Measurements from ENCODE around the gene WRAP73.
"Not testable (repeated sequence)": the region's sequence is repeated elsewhere in the genome, so short reads cannot be mapped to it uniquely, and the experiment has no call there.

Gene WRAP73

DNA sequence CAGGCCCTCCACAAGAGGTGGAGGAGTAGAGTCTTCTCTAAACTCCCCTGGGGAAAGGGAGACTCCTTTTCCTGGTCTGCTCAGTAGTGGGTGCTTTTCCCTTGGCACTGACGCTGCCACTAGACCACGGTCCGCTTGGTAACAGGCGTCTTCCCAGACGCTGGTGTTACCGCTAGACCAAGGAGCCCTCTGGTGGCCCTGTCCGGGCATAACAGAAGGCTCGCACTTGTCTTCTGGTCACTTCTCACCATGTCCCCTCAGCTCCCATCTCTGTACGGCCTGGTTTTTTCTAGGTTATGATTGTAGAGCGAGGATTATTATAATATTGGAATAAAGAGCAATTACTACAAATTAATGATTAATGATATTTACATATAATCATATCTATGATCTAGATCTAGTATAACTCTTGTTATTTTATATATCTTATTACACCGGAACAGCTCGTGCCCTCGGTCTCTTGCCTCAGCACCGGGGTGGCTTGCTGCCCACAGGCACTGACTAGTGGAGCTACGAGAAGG is 28.7 kb downstream of the WRAP73 start:
- DNase-seq (ENCODE audit: low read depth, low spot score); H3K4me3 ChIP-seq (ENCODE audit: low read length): not testable (repeated sequence)

DNA sequence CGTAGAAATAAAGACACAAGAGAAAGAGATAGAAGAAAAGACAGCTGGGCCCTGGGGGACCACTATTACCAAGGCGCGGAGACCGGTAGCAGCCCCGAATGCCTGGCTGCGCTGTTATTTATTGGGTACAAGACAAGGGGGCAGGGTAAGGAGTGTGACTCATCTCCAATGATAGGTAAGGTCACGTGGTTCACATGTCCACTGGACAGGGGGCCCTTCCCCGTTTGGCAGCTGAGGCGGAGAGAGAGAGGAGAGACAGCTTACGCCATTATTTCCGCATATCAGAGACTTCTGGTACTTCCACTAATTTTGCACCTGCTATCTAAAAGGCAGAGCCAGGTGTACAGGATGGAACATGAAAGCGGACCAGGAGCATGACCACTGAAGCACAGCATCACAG is 29.2 kb downstream of the WRAP73 start:
- no peak overlapping the region for H3K4me3 ChIP-seq (ENCODE audit: low read length)
- no peak for DNase-seq (ENCODE audit: low read depth, low spot score)

DNA sequence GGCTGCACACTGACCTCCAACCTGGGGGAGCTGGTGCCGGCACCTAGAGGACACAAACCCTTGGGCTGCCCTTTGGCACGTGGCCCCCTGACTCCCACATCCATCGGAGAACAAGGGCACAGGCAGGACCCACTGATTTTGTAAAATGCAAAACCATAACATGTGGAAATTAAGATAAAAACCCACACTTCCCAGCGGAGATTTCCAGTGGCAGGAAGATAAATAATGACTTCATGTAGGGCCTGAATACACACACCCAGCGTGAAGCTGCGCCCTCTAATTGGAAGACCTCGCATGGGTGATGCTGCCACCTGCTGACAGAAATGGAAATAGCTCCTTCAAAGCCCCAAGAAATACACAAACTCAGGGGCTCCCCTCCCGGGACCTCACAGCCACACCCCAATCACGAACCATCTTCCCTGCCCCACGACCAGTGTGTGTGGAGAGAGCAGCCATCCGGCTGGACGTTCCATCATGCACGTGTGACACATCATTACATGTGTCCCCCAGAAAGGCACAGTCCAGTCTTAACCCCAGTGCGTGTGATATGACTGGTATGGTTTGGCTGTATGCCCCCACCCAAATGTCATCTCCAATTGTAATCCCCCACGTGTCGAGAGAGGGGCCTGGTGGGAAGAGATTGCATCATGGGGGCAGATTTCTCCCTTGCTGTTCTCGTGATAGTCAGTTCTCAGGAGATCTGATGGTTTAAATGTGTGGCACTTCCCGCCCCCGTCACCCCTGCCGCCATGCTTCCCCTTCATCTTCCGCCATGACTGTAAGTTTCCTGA is 30.8 kb downstream of the WRAP73 start:
- no peak overlapping the region for H3K4me3 ChIP-seq (ENCODE audit: low read length)
- DNase-seq (ENCODE audit: low read depth, low spot score) = peak; percentile 71

DNA sequence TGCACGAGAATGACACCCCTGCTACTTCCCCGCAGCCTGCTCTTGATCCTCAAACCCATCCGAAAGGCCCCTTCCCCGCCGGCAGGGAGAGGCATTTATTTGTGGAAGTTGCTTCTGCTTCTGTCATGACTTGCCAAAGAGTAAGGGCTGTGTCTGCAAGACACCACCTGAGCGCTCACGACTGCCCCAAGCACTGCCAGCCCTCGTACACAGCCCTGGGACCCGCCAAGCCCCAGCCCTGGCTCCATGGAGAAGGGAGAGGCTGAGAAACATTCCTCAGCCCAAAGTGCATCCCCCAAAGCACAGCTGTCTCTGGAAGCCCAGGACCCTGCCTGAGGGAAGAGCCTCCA is 31.4 kb downstream of the WRAP73 start:
- H3K4me3 ChIP-seq (ENCODE audit: low read length) = no peak overlapping the region
- no peak for DNase-seq (ENCODE audit: low read depth, low spot score)

DNA sequence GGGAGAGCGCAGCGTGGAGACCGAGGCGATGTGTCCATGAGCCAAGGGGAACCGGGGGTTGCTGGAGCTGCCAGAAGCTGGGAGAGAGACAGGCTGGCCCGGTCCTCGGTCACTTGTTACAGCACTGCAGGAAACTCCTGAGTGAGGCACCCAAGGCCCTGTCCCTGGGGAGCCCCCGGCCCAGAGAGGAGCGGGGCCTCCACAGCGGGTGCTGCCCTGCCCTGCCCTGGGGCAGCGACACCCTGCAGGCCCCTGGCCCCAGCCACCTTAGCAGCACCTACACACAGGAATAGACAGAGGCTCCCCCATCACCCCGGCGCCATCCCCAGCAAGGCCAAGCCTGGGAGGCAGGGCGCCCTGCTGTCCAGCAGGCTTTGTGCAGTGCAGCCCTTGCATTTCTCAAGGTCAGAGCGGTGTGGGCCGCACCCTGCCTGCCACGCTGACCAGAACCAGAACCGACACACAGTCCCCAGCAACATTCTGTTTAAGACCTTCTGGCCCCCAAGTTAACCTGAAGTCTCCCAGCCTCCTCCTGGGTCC is 32.0 kb downstream of the WRAP73 start:
- H3K4me3 ChIP-seq (ENCODE audit: low read length) = no peak overlapping the region
- DNase-seq (ENCODE audit: low read depth, low spot score) = no peak

DNA sequence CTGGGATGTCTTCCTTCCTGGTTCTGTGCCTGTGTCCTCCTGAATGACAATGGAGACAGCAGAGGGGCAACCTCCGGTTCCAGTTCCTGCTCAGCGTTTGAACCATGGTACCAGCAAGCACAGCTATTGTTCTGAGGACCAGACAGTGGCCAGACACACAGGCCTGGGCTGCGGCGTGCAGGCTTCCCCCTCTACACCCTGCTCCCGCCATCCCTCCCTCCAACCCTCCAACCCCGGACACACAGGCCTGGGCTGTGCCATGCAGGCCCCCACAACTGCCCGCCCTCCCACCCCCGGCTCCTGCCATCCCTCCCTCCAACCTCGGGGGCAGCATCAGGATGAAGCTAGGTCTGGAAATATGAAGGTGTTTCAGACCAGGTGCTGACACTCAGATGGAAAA is 33.0 kb downstream of the WRAP73 start:
- no peak for DNase-seq (ENCODE audit: low read depth, low spot score)
- no peak overlapping the region for H3K4me3 ChIP-seq (ENCODE audit: low read length)

DNA sequence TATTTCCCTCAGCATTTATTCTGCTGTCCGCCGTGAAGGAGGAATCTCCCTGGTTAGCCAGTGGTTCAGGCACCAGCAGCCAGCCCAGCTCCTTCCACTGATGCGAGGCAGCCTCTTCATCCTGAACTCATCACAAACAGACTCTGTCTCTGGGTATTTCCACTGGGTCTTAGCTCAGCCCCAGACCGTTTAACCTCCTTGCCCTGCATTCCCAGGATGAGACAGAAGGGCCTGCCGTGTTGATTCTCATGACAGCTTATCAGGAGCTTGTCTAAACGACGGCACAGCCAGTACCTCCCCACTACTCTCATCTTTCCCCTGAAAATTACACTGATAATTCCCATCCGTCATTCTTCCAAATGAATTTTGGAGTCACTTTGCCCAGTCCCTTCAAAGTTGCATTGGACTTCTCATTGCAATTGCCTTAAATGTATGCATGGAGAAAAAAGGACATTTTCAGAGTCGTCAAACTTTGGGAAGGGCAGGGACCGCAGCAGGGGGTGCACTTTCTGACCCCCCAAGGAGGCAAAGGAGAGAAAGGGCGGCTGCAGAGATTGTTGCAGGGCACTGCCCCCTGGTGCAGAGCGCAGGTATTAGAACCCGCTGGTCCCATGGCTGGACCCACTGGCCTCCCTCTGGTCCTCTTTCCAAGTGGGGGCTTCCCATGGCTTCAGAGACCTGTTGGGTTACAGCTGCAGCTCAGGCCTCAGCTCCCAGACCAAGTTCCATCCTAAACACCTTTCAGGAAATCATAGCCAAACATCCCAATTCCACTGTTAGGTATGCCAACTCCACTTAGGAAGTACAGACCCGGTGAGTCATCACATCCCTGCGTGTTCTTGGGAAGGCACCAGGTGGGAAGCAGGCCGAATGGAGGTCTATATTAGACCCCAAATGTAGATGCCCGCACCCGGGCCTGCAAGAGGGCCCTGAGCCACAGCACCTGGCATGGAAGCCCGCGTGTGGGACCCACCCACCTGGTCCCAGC is 34.9 kb downstream of the WRAP73 start:
- no peak for DNase-seq (ENCODE audit: low read depth, low spot score)

DNA sequence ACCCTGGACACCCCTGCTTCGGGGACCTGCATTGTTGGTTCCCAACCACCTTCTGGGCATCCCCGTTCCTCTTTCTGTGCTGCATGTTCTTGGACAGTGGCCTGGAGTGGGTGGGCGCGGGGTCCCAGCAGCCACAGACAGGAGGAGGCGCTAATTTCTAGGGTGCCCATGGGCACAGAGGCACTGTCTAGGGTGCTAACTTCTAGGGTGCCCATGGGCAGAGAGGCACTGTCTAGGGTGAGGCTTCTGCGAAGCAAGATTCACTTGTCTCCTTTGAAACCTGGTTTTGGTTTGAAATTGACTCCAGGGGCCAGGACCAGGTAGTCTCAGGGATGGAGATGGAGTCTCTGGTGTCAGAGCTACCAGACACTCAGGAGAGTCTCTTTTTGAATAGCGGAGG is 37.8 kb downstream of the WRAP73 start:
- peak overlapping the region; percentile 37; the same call in 1 of the 2 replicates for H3K4me3 ChIP-seq (ENCODE audit: low read length)
- DNase-seq (ENCODE audit: low read depth, low spot score) = no peak

More for the DNA sequence above, 34.9 kb downstream of the WRAP73 start:
- no peak overlapping the region for H3K4me3 ChIP-seq (ENCODE audit: low read length)

DNA sequence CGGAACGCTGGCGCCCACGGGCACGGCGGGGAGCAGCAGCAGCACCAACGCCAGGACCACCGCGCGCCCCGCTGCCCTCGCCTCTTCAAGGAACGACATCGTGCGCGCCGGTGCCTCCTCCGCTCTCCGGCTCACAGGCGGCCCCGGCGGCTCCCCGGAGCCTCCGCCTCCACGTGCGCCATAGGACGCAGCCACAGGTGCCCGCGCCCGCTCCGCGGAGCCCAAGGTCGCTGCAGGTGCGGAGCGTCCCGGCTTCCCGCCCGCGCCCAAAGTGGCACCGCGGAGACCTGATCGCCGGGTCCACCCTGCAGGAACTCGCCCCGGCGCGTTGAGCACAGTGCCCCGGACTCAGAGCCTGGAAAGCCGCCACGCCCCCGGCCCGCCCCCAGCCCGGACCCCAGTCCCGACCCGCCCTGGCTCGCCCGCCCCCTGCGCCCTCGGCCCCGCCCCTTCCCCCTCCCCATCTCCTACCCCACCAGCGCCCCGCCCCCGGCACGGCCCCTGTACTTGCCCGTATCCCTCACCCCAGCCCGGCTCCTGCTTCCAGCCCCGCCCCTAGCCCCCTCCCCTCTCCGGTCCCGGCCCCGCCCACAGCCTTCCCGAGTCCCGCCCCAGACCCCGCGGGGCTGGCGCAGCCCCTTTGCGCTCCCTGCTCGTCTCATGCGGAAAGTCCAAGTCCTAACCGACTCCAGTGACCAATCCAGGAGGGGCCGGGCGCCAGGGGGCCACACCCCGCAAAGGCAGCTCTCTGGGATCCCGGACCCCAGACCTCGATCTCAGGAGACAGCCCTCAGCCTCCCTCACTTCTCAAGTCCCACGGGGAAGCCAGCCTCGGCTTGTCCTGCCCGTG is 38.5 kb downstream of the WRAP73 start, which contains the start of gene MEGF6:
Gene MEGF6, minus strand, starts transcription at position 339 of the 850 bp plus-strand sequence. Its CDS starts 240 bp downstream, at position 99.
- H3K4me3 ChIP-seq (ENCODE audit: low read length) = peak within 1 kb of the TSS; percentile 39

DNA sequence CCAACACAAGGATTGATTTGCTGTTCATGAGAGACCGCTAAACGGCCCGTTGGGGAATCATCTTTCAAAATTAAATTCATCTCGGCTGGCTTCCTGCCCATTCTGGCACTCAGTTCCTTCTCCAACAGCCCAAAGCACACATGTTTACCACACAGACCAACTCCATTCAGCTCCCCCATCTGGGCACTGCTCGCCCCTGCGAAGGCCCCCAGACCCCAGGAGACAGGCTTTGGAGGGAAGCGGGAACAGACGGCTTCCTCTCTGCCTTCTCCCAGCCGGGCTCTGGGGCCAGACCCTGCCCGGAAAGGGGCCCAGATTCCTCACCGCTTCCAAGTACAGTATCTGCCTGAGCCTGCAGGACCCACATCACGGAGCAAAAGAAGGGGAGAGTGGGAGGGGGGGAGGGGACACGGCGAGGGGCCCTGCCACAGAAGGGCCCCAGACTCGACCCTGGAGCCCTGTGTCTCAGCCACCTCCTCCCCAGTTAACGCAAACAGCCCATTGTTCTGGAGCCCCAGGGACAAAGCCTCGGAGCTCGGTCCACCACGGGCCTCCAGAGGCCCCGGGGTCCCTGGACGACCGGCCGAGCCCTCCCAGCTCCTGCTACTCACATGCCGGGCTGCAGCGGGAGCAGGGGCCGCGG is 39.3 kb downstream of the WRAP73 start:
- peak overlapping the region; percentile 39 for H3K4me3 ChIP-seq (ENCODE audit: low read length)
- no peak for DNase-seq (ENCODE audit: low read depth, low spot score)

More for the DNA sequence above, 38.5 kb downstream of the WRAP73 start, which contains the start of gene MEGF6:
- peak; percentile 69 for DNase-seq (ENCODE audit: low read depth, low spot score)

DNA sequence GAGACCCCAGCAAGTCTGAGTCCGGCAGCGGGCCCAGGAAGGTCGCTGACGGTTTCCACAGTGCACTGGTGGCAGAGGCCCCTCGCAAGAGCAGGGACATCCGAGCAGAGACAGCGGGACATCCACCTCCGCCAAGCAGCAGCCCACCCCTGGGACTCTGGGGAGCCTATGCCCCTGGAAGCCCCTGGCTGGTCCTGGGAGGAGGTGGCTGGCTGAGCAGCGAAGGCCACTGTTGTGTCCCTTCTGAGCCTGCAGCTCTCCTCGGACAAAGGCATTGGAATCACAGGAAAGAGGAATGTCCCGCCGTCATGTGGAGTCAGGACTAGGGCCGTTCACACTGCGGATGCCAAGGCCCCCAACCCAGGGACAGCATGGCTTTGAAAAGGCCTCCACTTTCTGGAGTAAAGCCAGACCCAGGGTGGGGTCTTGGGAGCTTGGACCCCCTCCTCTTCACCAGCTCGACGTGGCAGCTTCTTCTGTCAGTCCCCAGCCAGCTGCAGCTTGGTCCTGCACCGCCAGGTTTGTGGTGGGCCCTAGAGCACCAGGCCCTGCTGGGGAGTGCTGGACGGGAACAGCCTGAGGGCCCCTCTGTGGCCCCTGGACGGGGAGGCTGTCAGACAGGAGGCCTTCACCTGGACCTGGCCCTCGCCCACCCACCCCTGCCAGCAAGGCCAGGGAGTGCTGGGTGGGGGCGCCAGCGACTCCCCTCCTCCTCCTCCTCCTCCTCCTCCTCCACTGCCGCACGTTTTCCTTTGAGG is 40.0 kb downstream of the WRAP73 start:
- DNase-seq (ENCODE audit: low read depth, low spot score) = no peak
- H3K4me3 ChIP-seq (ENCODE audit: low read length) = no peak overlapping the region

DNA sequence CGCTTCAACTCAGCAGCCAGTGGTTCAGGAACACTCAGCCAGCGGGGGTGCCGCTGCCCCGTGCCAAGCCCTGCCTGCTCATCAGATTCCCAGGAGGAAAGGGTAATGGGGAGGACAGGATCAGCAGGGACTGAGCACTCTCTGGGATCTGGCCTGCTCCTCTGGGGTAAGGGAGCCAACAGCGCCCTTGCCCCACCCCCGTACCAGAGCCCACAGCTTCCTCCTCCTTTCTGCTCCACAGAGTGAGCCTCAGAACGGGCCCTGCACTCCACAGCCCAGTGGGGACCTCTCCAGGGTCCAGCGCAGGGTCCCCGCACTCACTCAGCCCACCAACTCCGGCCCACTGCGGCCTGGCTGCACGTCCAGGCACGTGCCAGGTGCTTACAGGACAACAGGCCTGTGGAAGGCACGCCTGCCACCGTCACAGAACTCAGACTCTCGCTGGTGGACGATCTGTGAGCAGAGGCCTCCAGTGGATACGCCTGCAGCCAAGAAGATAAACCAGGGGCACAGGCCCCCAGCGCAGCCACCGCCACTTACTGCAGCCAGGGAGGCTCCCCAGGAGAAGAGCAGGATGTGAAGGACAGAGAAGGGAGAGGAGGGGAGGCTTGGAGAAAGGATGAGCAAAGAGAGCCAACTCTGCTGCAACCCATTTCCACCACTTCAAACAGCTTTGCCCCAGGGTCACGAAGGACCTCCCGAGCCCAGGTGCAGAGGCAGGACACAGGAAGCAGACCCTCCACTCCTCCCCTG is 40.7 kb downstream of the WRAP73 start:
- H3K4me3 ChIP-seq (ENCODE audit: low read length) = no peak overlapping the region
- DNase-seq (ENCODE audit: low read depth, low spot score) = no peak

DNA sequence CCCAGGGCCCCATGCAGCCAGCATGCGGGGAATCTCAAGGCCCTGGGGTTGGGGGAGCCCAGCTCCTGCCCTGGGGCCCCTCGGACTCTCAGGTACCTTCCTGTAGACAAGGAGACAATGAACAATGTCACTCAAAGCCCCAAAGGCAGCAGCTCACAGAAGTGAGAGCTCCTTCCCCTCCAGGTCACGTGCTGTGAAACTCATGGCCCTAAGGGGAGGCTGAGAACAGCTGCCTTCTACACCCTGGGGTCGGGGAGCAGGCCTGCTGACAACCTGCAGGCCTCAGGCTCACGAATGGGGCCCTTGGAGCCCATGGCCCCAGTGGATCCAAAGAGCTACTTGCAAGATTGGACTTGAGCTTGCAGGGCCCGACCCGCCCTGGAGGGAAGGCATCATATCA is 41.7 kb downstream of the WRAP73 start:
- no peak for DNase-seq (ENCODE audit: low read depth, low spot score)
- no peak overlapping the region for H3K4me3 ChIP-seq (ENCODE audit: low read length)

DNA sequence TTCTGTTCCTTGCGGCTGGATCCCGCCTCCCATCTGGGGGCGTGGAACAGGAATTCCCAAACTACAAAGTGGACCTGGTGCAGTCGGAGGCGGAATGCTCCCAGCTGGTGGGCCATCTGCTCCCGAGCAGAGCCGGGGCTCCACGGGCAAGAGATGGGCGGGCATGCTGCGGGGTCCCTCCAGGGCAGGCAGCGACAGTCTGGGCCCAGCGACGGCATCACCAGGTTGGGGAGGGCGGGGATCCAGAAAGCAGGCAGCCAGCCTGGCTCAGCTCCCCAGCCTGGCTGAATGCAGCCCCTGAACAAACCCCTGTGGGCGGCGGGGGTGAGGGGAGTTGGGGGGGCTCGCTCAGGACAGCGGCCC is 42.2 kb downstream of the WRAP73 start:
- H3K4me3 ChIP-seq (ENCODE audit: low read length) = no peak overlapping the region
- no peak for DNase-seq (ENCODE audit: low read depth, low spot score)

DNA sequence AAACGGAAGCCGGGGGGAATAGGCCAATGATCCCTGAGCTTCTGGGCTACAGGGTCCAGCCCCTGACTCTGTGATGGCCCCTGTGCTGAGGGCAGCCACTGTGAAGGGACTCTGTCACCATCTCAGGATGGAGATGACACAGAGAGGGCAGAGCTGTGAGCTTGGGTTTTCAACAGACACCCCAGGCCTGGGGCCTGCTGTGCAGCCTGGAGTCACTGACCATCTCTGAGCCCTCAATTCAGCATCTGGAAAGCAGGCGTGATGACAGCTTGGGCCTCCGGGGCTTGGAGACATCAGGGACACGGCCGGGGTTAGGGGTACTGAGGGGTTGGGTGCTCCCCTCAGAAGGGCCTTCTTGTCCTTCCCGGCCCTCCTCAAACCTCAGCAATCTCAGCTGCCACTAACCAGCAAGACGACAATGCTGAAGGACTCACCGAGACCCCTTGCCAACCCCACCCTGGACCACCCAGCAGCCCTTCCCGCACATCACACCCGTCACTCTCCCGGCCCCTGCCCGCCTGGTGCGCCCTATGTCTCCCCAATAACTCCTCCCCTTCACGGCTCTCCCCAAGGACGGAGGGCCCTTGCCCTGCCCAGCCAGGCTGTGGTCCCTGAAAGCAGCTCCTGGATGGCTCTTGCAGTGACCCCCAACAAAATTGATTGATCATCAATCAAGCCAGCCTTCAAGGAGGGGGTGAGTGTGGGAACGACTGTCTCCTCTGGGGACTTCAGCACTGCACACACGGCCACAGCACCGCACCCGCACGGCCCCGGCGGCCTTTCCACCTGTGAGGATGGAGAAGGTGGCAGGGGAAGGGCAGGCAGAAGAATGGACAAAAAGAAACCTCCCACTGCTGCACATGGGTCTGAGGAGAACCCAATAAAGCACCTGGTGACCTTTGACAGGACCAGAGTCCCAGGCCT is 42.9 kb downstream of the WRAP73 start:
- H3K4me3 ChIP-seq (ENCODE audit: low read length) = no peak overlapping the region
- no peak for DNase-seq (ENCODE audit: low read depth, low spot score)
